Measurements from ENCODE around the gene PHF14. TPM values are rescaled to one million over a fixed set of nuclear protein-coding genes. Genes with fewer than 3 reads are reported as not detected.

The PHF14 gene
- total RNA-seq, 2 experiments from 2014 or later: 41.6 to 43.1 TPM

DNA sequence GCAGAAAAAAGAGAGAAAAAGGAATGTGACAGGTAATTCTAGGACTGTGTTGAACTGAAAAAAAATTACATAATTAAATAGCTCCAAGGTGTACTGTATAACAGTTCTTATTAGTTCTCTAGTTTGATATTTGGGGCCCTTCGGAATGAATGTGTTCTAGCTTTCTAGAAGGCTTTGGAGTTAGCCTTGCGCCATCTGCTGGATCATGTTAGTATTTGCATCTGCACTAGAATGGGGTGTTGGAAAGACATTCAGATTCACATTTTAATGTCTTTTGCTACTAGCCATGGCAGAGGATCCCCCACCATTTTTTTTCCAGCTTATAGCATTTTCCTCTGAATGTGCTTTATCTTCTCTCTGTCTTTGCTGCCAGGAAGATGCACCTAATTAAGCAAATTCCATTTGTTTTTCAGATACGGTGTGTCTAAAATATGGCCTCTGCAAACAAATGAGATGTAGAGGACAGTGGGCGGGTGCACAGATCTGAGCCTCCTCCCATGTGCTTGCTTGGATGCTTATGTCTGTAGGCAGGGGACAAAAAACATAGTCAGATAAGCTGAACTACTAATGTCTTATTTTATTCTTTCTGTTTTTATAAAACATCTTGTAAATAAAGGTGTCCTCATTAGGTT lies 238.5 kb downstream of the PHF14 start:
- no peaks in the 10 kb centered on the region for H3K9me3 Mint-ChIP-seq
- no peak overlapping the region for H3K27ac Mint-ChIP-seq
- no peaks in the 10 kb centered on the region for H3K27me3 Mint-ChIP-seq
- H3K4me1 Mint-ChIP-seq: peaks cover 3% of the 10 kb centered on the region
- H3K4me3 Mint-ChIP-seq: no peak overlapping the region
- H3K36me3 Mint-ChIP-seq: no peaks in the 10 kb centered on the region
- peak; percentile 14 for DNase-seq

DNA sequence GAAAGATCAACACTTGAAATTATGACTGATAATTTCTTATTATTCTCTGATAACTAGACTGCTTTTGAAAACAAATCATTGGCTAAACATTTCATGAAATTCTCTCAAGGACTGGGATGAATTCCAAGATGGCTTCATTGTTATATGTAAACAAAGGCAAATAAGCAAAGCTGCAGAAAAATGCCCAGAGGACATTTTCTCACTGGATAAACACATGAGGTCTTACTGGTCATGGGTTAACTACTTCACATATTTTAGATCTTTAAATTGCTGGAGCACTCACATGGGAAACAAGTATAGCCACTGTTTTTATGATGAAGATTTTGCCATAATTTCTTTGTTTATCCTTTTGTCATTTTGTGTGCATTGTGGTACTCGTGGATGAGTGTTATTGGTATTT lies 239.1 kb downstream of the PHF14 start:
- Mint-ChIP-seq H3K27ac (no peak overlapping the region), H3K4me1 (peaks cover 3% of the 10 kb centered on the region), H3K36me3 (no peaks in the 10 kb centered on the region), H3K27me3 (no peaks in the 10 kb centered on the region), H3K9me3 (no peaks in the 10 kb centered on the region), H3K4me3 (no peak overlapping the region)
- DNase-seq: no peak

DNA sequence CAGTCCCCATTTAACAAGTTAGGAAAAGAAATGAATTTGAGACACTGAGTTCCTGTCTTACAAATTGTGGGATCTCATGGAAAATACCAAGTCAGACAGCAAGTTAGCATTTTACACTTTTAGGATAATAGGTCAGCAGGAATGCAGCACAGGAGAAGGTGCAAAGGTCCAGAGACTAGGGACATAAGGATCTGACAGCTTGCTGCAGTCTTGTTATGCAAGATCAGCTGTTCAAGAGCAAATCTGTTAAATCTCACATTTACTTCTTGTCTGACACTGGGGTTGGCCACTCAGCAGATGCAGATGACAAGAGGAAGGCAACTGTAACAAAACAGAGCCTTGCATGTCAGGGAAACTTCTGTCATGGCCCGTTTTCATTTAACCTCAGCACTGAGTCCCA lies 239.6 kb downstream of the PHF14 start:
- no peaks in the 10 kb centered on the region for H3K9me3 Mint-ChIP-seq

DNA sequence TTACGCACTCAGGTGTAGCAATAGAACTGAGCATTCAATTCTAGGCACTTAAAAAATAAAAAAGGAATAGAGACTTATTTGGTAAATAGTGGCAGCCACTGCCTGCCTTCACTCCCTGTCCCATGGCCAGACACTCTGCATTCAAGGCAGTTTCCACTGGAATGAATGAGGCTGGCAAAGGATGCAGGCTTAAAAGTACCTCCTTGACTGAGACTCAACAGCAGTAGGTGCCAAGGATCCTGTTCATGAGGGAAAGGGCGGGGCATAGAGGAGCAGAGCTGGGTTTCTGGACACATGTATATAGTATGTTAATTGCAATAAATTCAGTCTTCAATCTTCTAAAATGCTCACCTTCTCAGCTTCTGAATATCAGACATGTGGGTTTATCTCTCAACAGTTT lies 242.6 kb downstream of the PHF14 start:
- no peak for DNase-seq
- Mint-ChIP-seq H3K9me3 (no peaks in the 10 kb centered on the region), H3K27ac (no peak overlapping the region), H3K27me3 (no peaks in the 10 kb centered on the region), H3K4me3 (no peak overlapping the region), H3K4me1 (no peaks in the 10 kb centered on the region), H3K36me3 (no peaks in the 10 kb centered on the region)

More for the DNA sequence above, 239.6 kb downstream of the PHF14 start:
- Mint-ChIP-seq H3K4me1 (peaks cover 3% of the 10 kb centered on the region), H3K4me3 (no peak overlapping the region), H3K27me3 (no peaks in the 10 kb centered on the region), H3K36me3 (no peaks in the 10 kb centered on the region), H3K27ac (no peak overlapping the region)
- no peak for DNase-seq

GRCh38 chr7:11217848-11218565 lies 244.3 kb downstream of the PHF14 start:
- Mint-ChIP-seq H3K4me1 (no peaks in the 10 kb centered on the region), H3K36me3 (no peaks in the 10 kb centered on the region), H3K4me3 (no peak overlapping the region), H3K27ac (no peak overlapping the region), H3K27me3 (no peaks in the 10 kb centered on the region), H3K9me3 (no peaks in the 10 kb centered on the region)
- DNase-seq: no peak
